OCI-LY3 (cell line): Measurements from ENCODE around the gene AFTPH.

ENCODE experiments used
- CTCF ChIP-seq: fragments of 200-600, 300-600 bp; sonication (generic); IDR thresholded peaks from 2 replicates; pipeline ENCODE4 v1.5.1; 2014; ENCODE audit warnings: antibody characterized with exemption, low read length, low read depth
- EZH2phosphoT487 ChIP-seq: fragments of 200-600 bp; shearing (Covaris generic); IDR thresholded peaks from 2 replicates; pipeline ENCODE4 v1.6.1; 2018; ENCODE audit warnings: antibody characterized with exemption, mixed run types, low read depth

GRCh38 chr2:64612575-64613195, 88.6 kb downstream of the AFTPH start:
- TF ChIP-seq CTCF: no peak
- no peak for TF ChIP-seq EZH2phosphoT487
